Prostate gland (tissue), 2 donors: Measurements from ENCODE around the gene SOD2. TPM values are rescaled to one million over a fixed set of nuclear protein-coding genes. Genes with fewer than 3 reads are reported as not detected.
A peak's percentile ranks its signal among the peaks of the same experiment; 100 is the strongest.
"Not testable (repeated sequence)": the region's sequence is repeated elsewhere in the genome, so short reads cannot be mapped to it uniquely, and the experiment has no call there.

Experiments used
- DNase-seq: peaks from one replicate; pipeline ENCODE4 v3.0.0-alpha.2; 2019; ENCODE audit warnings: low spot score
- H3K27ac ChIP-seq, 2 donors: fragments of 200-600 bp; sonication (generic); 2 replicates each; pipeline ENCODE4 v1.5.1; 2017 to 2019
- H3K27me3 ChIP-seq: fragments of 200-600 bp; sonication (generic); replicated peaks from 2 replicates; pipeline ENCODE4 v1.5.1; 2019; ENCODE audit not compliant: insufficient read depth
- H3K36me3 ChIP-seq, 2 donors: fragments of 200-600 bp; sonication (generic); 1 replicate in 1 of 2; 2 replicates in 1 of 2; pipeline versions ENCODE4 v1.5.1 to v1.8.1; 2017 to 2019
- H3K4me1 ChIP-seq: fragments of 200-600 bp; sonication (generic); replicated peaks from 2 replicates; pipeline ENCODE4 v1.5.1; 2019
- H3K4me3 ChIP-seq, 2 donors: fragments of 200-600 bp; sonication (generic); 2 replicates each; pipeline ENCODE4 v1.5.1; 2017 to 2019
- H3K9me3 ChIP-seq: fragments of 200-600 bp; sonication (generic); 2 replicates; pipeline ENCODE4 v1.5.1; 2017
- POLR2A ChIP-seq: fragments of 450-650 bp; IDR thresholded peaks from one replicate; pipeline ENCODE4 v1.6.1; 2016; ENCODE audit warnings: antibody characterized with exemption, mild to moderate bottlenecking
- POLR2AphosphoS5 ChIP-seq: sonication (generic); formaldehyde crosslinking; IDR thresholded peaks from one replicate; pipeline ENCODE4 v1.6.1; 2017; ENCODE audit warnings: antibody characterized with exemption
- WGBS: methylation state at CpG from one replicate; pipeline ENCODE4 v1.1.5; 2018; 5-methylcytosine and 5-hydroxymethylcytosine counted together
- intact Hi-C: fragments of 100-400 bp; cut with DNase I; formaldehyde crosslinking; loops from one replicate; pipeline ENCODE4 v1.14.2; 2022
- total RNA-seq, 2 donors: library from RNA; depleted of rRNA; stranded (reverse); fragments of >200 nt; gene quantifications; one replicate each; pipeline ENCODE4 v1.1.0, GENCODE V29; 2016
- TF ChIP-seq, protein P1 (sequence below), 4 experiments: fragments of 200-600 bp in 2 of 4; fragments of 450-650 bp in 2 of 4; sonication (generic) in 2 of 4; IDR thresholded peaks; 1 replicate in 3 of 4; 2 replicates in 1 of 4; pipeline ENCODE4 v1.5.1; 2016 to 2019; ENCODE audit warnings: antibody characterized with exemption in 4 of 4, mild to moderate bottlenecking in 2 of 4, moderate library complexity in 2 of 4

The SOD2 gene
- total RNA-seq, 2 donors from 2014 or later: 196 to 285 TPM

DNA sequence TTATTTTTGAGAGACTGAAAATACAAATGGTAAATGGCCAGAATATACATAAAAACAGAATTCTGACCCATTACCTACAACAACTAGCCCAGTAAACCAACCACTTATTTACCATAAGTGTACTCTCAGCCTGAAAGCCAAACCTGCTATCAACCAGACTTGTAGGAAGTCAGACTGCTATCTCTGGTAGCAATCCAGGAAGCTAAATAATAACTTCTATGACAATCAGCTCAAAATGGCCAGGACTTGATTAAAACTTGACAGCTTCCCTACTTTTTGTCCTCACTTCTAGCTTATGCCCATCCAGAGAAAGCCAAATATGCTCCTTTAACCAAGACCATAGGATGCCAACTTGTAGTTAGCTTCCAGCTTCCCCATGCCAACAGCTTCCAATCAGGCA lies 29.6 kb upstream of the SOD2 start:
- Histone ChIP-seq H3K4me3 (no peak overlapping the region), H3K36me3 (no peaks in the 10 kb centered on the region), H3K27me3 (no peaks in the 10 kb centered on the region), H3K9me3 (no peaks in the 10 kb centered on the region), H3K4me1 (peaks cover 5% of the 10 kb centered on the region), H3K27ac (no peak overlapping the region)
- intact Hi-C loops: loop anchor here (10.0 kb wide), 1 partner anchor 712 kb away; no protein-coding TSS in a partner anchor
- TF ChIP-seq, protein P1, sequence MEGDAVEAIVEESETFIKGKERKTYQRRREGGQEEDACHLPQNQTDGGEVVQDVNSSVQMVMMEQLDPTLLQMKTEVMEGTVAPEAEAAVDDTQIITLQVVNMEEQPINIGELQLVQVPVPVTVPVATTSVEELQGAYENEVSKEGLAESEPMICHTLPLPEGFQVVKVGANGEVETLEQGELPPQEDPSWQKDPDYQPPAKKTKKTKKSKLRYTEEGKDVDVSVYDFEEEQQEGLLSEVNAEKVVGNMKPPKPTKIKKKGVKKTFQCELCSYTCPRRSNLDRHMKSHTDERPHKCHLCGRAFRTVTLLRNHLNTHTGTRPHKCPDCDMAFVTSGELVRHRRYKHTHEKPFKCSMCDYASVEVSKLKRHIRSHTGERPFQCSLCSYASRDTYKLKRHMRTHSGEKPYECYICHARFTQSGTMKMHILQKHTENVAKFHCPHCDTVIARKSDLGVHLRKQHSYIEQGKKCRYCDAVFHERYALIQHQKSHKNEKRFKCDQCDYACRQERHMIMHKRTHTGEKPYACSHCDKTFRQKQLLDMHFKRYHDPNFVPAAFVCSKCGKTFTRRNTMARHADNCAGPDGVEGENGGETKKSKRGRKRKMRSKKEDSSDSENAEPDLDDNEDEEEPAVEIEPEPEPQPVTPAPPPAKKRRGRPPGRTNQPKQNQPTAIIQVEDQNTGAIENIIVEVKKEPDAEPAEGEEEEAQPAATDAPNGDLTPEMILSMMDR (IDR thresholded peaks at IDR 0.05): no peak
- no peak for TF ChIP-seq POLR2A
- no peak for TF ChIP-seq POLR2AphosphoS5
- no peak for DNase-seq

DNA sequence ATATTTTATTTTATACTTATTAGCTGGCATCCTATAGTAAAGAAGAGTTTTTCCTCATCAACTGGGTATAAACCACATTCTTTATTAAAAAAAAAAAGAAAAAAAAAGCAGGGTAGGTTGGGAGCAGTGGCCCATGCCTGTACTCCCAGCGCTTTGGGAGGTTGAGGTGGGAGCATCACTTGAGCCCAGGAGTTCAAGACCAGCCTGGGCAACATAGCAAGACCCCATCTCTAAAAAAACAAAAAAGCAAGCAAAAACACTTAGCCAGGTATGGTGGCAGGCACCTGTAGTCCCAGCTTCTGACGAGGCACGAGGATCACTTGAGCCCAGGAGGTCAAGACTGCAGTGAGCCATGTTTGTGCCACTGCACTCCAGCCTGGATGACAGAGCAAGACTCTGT lies 28.9 kb upstream of the SOD2 start:
- H3K27ac ChIP-seq, H3K27me3 ChIP-seq, H3K4me1 ChIP-seq, DNase-seq, H3K9me3 ChIP-seq, H3K4me3 ChIP-seq, H3K36me3 ChIP-seq: not testable (repeated sequence)
- 95% methylated on average over 3 of the region's 3 CpGs for WGBS
- intact Hi-C loops: loop anchor here (10.0 kb wide), 1 partner anchor 713 kb away; no protein-coding TSS in a partner anchor

DNA sequence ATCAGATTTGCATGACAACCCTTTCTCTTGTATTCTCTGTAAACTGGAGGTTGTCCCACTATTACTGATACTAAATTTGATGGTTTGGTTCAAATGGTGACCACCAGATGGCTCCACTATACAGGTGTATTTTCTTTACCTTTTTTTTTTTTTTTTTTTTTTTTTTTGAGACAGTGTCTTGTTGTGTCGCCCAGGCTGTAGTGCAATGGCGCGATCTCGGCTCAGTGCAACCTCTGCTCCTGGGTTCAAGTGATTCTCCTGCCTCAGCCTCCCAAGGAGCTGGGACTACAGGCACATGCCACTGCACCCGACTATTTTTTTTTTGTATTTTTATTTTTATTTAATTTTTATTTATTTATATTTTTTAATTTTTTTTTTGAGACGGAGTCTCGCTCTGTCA lies 27.7 kb upstream of the SOD2 start:
- no peaks in the 10 kb centered on the region for H3K9me3 ChIP-seq
- intact Hi-C loops: loop anchor here (10.0 kb wide), 1 partner anchor 714 kb away; no protein-coding TSS in a partner anchor

DNA sequence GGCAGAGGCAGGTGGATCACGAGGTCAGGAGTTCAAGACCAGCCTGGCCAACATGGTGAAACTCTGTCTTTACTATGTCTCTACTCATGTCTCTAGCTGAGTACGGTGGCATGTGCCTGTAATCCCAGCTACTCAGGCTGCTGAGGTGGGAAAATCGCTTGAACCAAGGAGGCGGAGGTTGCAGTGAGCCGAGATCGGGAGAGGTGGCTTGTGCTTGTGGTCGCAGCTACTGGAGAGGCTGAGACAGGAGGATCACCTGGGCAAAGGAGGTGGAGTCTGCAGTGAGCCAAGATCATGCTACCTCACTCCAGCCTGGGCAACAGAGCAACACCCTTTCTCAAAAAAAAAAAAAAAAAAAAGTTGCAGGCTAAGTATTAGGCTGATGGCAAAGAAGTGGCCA lies 26.2 kb upstream of the SOD2 start:
- no peak for DNase-seq
- Histone ChIP-seq H3K4me3 (no peak overlapping the region), H3K9me3 (no peaks in the 10 kb centered on the region), H3K36me3 (no peaks in the 10 kb centered on the region), H3K27me3 (no peaks in the 10 kb centered on the region), H3K4me1 (peaks cover 3% of the 10 kb centered on the region), H3K27ac (peak overlapping the region in 1 of 2 donors; percentile 93)
- TF ChIP-seq, protein P1 (IDR thresholded peaks at IDR 0.05): no peak
- TF ChIP-seq POLR2AphosphoS5 (no peak), POLR2A (no peak)
- WGBS: 98% methylated on average over 7 of the region's 7 CpGs
- intact Hi-C loops: no loop called here

More for the DNA sequence above, 27.7 kb upstream of the SOD2 start:
- no peak overlapping the region for H3K4me3 ChIP-seq
- no peaks in the 10 kb centered on the region for H3K36me3 ChIP-seq
- DNase-seq: peak; percentile 49
- peaks cover 8% of the 10 kb centered on the region for H3K4me1 ChIP-seq
- TF ChIP-seq POLR2A (no peak), POLR2AphosphoS5 (peak; percentile 20)
- TF ChIP-seq, protein P1 (IDR thresholded peaks at IDR 0.05): peak in 3 of 4 experiments; percentile 33 to 64 (median 44)
- no peaks in the 10 kb centered on the region for H3K27me3 ChIP-seq
- no peak overlapping the region for H3K27ac ChIP-seq
- WGBS: 72% methylated on average over 7 of the region's 7 CpGs

DNA sequence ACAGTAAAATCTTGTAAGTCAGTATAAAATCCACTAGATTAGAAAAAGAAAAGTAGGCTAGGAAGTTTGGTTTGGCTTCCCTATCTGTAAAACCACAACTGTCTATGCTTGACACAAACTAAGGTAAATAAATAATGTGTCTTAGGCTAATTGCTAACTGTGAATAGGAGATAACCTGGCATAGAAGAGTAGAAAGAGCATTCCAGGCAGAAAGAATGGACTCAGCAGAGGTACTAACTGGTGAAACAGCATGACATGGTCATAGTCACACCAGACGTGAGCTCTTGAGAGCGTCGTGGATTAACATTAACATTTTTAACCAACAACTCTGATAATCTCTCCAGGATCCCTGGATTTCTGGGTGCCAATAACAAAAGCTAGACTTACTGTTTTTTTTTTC lies 25.6 kb upstream of the SOD2 start:
- Histone ChIP-seq H3K27ac (peak overlapping the region in 1 of 2 donors; percentile 93), H3K36me3 (no peaks in the 10 kb centered on the region), H3K4me3 (no peak overlapping the region), H3K27me3 (no peaks in the 10 kb centered on the region), H3K9me3 (no peaks in the 10 kb centered on the region), H3K4me1 (peaks cover 3% of the 10 kb centered on the region)
- TF ChIP-seq POLR2A (no peak), POLR2AphosphoS5 (no peak)
- TF ChIP-seq, protein P1 (IDR thresholded peaks at IDR 0.05): no peak
- WGBS: 72% methylated on average over 3 of the region's 3 CpGs
- intact Hi-C loops: no loop called here
- no peak for DNase-seq
